Measurements from ENCODE around the gene F7. TPM values are rescaled to one million over a fixed set of nuclear protein-coding genes. Genes with fewer than 3 reads are reported as not detected.

Gene F7
- total RNA-seq, 2 donors from 2014 or later = not detected

DNA sequence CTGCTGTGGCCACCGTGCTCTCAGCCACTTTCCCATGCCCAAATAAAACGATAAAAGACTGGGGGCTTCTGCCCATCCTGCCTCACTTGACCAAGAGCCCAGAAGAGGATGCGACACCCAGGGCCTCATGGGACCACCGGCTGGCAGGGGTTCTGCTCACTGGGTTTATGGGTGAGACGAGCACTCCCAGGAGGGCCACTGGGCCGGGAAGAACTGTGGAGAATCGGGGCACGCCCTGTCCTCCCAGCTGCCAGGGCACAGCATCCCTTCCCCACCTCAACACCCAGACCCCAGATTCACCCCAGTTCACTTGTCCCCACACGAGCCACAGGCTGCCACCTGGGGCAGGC, 12.3 kb downstream of the F7 start:
- H3K36me3 Mint-ChIP-seq = no peaks in the 10 kb centered on the region
- H3K9me3 Mint-ChIP-seq = no peaks in the 10 kb centered on the region
- ATAC-seq (no peak), DNase-seq (ENCODE audit: low spot score in 2 of 2) (peak in 1 of 2 donors; percentile 47)
- H3K27ac Mint-ChIP-seq = no peak overlapping the region

DNA sequence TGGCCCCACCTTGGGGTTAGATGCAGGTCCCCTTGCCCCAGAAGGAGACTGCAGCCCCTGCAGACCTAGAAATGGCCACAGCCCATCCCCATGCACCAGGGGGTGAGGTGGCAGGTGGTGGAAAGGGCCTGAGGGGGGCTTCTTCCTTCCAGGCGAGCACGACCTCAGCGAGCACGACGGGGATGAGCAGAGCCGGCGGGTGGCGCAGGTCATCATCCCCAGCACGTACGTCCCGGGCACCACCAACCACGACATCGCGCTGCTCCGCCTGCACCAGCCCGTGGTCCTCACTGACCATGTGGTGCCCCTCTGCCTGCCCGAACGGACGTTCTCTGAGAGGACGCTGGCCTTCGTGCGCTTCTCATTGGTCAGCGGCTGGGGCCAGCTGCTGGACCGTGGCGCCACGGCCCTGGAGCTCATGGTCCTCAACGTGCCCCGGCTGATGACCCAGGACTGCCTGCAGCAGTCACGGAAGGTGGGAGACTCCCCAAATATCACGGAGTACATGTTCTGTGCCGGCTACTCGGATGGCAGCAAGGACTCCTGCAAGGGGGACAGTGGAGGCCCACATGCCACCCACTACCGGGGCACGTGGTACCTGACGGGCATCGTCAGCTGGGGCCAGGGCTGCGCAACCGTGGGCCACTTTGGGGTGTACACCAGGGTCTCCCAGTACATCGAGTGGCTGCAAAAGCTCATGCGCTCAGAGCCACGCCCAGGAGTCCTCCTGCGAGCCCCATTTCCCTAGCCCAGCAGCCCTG, 12.8 kb downstream of the F7 start:
- peak in 1 of 2 donors; percentile 52 for DNase-seq (ENCODE audit: low spot score in 2 of 2)
- no peak overlapping the region for H3K27ac Mint-ChIP-seq
- H3K36me3 Mint-ChIP-seq = no peaks in the 10 kb centered on the region
- H3K9me3 Mint-ChIP-seq = no peaks in the 10 kb centered on the region
- ATAC-seq = no peak

DNA sequence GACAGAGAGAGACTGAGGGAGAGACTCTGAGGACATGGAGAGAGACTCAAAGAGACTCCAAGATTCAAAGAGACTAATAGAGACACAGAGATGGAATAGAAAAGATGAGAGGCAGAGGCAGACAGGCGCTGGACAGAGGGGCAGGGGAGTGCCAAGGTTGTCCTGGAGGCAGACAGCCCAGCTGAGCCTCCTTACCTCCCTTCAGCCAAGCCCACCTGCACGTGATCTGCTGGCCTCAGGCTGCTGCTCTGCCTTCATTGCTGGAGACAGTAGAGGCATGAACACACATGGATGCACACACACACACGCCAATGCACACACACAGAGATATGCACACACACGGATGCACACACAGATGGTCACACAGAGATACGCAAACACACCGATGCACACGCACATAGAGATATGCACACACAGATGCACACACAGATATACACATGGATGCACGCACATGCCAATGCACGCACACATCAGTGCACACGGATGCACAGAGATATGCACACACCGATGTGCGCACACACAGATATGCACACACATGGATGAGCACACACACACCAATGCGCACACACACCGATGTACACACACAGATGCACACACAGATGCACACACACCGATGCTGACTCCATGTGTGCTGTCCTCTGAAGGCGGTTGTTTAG, 13.7 kb downstream of the F7 start:
- Mint-ChIP-seq H3K27ac (no peak overlapping the region), H3K9me3 (no peaks in the 10 kb centered on the region), H3K36me3 (no peaks in the 10 kb centered on the region)
- no peak for DNase-seq (ENCODE audit: low spot score in 2 of 2)
- no peak for ATAC-seq

DNA sequence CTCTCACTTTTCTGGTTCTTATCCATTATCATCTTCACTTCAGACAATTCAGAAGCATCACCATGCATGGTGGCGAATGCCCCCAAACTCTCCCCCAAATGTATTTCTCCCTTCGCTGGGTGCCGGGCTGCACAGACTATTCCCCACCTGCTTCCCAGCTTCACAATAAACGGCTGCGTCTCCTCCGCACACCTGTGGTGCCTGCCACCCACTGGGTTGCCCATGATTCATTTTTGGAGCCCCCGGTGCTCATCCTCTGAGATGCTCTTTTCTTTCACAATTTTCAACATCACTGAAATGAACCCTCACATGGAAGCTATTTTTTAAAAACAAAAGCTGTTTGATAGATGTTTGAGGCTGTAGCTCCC, 14.2 kb downstream of the F7 start:
- no peaks in the 10 kb centered on the region for H3K36me3 Mint-ChIP-seq
- ATAC-seq (no peak), DNase-seq (ENCODE audit: low spot score in 2 of 2) (no peak)
- H3K9me3 Mint-ChIP-seq = no peaks in the 10 kb centered on the region
- H3K27ac Mint-ChIP-seq = no peak overlapping the region

DNA sequence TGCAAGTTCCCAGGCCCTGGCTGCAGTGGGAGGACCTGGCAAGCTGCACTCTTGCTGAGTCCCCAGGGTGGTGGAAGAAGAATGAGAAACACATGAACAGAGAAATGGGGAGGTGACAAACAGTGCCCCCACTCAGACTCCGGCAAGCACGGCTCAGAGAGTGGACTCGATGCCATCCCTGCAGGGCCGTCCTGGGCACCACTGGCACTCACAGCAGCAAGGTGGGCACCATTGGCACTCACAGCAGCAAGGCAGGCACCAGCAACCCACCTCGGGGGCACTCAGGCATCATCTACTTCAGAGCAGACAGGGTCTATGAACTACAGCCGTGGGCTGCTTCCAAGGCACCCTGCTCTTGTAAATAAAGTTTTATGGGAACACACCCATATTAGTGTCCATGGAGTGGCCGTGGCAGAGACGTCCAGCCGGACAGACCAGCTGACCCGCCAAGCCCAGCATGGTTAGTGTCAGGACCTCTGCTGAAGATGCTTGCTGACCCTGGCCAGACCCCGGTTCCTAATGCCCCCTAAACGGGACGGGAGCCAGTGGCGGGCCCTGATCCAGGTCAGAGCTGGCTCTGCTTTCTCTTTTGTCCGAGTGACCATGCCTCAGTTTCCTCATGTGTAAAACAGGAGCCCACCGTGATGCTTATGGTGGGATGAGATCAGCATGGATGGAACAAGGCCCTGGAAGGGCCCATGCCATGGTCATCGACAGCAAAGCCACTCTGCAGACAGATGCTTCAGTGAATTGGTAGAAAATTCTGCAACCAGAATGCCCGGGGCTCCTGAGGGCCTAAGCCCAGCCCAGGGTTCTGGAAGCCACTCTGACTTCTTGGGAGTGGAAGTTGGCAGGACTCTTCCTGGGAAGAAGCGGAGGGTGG, 14.9 kb downstream of the F7 start:
- H3K27ac Mint-ChIP-seq = no peak overlapping the region
- no peaks in the 10 kb centered on the region for H3K9me3 Mint-ChIP-seq
- no peak for ATAC-seq

DNA sequence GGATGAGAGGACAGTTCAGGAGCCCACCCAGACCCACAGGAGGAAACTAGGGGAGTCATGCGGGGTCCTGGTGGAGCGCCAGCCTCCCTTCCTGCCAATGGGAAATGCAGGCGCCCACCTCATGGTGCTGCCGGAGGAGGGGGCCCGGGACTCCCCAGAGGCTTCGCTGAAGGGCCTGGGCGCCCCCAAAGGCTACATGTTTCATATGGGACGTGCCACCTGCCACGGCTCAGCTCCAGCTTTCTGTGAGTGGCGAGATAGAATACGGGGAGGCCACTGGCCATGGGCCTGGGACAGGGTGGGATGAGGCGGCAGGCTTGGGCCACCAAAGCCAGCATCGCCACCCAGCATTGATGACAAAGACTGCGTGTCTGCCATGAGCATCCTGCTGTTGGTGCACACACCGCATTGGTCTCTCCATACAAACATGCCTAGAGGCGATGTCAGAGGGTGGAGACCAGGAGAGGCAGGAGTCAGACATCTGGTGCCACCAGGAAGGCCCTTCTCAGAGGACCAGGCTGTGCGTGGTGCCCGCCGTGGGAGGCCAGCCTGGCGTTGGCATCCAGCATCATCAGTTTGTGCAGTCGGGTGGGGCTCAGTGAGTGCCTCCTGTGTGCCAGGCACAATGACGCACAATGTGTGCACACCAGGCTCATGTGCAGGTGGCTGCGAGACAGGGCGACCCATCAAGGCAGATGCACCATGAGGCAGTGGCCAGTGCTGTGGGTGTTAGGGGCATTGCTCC, 15.8 kb downstream of the F7 start:
- DNase-seq (ENCODE audit: low spot score in 2 of 2) (peak in 1 of 2 donors; percentile 48), ATAC-seq (no peak)
- Mint-ChIP-seq H3K36me3 (no peaks in the 10 kb centered on the region), H3K9me3 (no peaks in the 10 kb centered on the region), H3K27ac (no peak overlapping the region)

More for the DNA sequence above, 14.9 kb downstream of the F7 start:
- peak in 1 of 2 donors; percentile 38 for DNase-seq (ENCODE audit: low spot score in 2 of 2)
- H3K36me3 Mint-ChIP-seq = no peaks in the 10 kb centered on the region

DNA sequence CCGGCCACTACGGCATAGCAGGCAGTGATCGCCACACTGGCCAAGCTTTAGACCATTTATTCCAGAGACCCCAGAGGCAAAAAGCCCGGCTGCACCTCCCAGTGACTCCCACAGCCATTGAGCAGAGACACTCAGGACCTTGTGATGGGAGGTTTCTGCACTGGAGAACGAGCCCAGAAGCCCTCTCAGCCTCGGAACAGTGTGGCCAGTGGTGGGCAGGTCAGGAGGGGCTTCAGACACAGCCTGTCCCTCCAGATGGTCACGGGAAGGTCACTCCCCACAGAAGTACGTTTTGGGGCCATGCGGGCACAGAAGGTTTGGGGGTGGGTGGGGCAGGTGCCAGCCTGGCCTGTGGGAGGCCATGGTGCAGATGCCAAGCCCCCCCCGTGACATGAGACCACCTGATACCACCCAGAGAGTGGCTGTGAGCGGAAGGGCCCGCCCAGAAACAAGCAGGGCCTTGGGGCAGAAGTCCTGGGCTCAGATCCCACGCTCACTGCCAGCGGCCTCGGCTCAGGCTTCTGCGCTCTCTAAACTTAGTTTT, 16.4 kb downstream of the F7 start:
- DNase-seq (ENCODE audit: low spot score in 2 of 2) = peak in 1 of 2 donors; percentile 37
- no peaks in the 10 kb centered on the region for H3K9me3 Mint-ChIP-seq
- no peaks in the 10 kb centered on the region for H3K36me3 Mint-ChIP-seq
- no peak for ATAC-seq
- no peak overlapping the region for H3K27ac Mint-ChIP-seq

DNA sequence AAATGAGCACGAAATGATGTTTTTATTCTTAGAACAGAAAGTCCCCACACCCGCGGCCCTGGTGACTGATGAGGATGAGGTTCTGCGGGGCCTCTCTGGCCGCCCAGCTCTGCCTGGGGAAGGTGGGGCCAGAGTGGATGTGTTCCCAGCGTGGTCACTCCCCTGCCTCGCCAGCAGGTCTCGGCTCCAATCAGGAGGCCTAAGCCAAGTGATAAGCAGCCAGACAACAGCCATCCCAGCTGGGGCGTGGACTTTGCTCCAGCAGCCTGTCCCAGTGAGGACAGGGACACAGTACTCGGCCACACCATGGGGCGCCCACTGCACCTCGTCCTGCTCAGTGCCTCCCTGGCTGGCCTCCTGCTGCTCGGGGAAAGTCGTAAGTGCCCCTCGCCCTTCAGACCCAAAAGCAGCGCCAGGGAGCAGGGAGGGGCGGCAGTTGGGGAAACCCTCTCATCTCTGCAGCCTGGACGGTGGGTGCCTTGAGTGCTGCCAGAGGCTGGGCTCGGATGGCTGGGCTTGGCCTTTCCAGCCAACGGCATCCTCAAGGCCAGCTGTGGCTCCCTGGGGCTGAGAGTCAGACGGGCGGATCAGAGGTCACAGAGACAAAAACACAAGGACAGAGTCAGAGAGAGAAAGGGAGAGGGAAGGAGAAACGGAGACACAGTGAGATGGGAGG, 17.1 kb downstream of the F7 start, which contains the start of gene F10:
Gene F10, plus strand, starts transcription at position 250 of the 676 bp plus-strand sequence. Its CDS starts 57 bp downstream, at position 307.
- Mint-ChIP-seq H3K27ac (no peak within 1 kb of the TSS), H3K9me3 (no peaks in the 10 kb centered on the region), H3K36me3 (no peaks in the 10 kb centered on the region)
- ATAC-seq (no peak), DNase-seq (ENCODE audit: low spot score in 2 of 2) (peak in 1 of 2 donors; percentile 44)

DNA sequence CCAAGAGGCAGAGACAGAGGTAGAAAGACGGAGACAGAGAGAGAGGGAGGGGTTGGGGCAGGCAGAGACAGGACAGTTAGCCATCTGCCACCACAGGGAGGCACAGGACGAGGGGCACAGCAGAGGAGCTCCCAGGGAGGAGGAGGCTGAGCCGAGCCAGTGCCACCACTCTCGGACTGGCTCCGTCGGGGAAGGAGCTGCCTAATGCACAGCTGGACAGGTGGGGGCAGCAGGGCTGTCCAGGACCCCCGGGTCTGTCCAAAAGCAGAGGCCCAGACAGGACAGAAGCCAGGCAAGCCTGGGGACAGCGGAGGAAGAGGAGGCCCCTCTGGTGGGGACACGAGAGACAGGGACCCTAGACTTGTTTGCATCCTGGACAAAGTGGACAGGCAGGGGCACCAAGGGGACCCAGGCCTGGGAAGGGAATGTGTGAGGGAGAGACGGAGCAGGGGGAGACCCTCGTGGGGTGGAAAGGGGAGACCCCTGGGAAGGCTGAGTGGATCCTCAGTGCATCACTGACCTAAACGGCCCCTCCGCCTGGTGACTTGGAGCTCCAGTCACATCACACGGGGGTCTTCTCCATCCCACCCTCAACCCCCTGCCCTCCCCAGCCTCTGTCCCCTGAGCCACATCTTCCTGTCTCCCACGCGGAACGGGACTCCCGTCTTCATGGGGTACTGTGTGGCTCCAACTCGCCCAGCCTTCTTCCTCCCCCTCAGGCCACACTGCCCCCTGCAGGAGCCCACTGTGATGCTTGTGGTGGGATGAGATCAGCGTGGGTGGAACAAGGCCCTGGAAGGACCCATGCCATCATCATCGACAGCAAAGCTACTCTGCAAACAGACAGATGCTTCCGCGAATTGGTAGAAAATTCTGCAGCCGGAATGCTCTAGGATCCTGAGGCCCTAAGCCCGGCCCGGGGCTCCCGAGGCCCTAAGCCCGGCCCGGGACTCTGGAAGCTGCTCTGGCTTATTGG, 17.9 kb downstream of the F7 start:
- DNase-seq (ENCODE audit: low spot score in 2 of 2) (peak in 1 of 2 donors; percentile 48), ATAC-seq (no peak)
- H3K9me3 Mint-ChIP-seq = no peaks in the 10 kb centered on the region
- H3K36me3 Mint-ChIP-seq = no peaks in the 10 kb centered on the region
- no peak overlapping the region for H3K27ac Mint-ChIP-seq

DNA sequence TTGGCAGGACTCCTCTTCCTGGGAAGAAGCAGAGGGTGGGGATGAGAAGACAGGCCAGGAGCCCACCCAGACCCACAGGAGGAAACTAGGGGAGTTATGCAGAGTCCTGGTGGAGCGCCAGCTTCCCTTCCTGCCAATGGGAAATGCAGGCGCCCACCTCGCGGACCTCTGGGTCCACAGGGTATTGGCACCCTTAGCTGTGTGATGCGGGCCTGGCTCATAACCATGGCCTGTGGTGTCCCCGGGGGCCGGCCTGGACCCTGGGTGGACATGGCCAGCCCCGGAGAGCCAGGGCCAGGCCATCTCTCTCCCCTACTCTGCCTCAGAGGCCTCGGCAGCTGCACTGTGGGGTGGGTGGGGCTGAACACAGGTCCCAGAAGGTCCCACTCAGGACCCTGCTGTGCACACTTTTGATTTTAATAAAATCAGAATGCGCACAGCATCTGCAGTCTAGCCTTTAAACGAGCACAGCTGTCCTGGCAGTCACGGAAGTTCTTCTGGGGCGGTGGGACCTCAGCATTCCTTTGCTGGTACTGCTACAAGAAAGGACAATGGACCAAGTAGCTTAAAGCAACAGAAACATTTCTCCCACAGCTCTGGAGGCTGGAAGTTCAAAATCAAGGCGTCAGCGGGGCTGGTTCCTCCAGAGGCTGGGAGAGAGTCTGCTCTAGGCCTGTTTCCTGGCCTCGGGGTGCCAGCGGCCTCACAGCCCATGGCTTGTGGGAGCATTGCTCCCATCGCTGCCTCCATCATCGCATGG, 18.8 kb downstream of the F7 start:
- Mint-ChIP-seq H3K27ac (no peak overlapping the region), H3K36me3 (no peaks in the 10 kb centered on the region), H3K9me3 (no peaks in the 10 kb centered on the region)
- ATAC-seq = no peak
- peak in 1 of 2 donors; percentile 34 for DNase-seq (ENCODE audit: low spot score in 2 of 2)

DNA sequence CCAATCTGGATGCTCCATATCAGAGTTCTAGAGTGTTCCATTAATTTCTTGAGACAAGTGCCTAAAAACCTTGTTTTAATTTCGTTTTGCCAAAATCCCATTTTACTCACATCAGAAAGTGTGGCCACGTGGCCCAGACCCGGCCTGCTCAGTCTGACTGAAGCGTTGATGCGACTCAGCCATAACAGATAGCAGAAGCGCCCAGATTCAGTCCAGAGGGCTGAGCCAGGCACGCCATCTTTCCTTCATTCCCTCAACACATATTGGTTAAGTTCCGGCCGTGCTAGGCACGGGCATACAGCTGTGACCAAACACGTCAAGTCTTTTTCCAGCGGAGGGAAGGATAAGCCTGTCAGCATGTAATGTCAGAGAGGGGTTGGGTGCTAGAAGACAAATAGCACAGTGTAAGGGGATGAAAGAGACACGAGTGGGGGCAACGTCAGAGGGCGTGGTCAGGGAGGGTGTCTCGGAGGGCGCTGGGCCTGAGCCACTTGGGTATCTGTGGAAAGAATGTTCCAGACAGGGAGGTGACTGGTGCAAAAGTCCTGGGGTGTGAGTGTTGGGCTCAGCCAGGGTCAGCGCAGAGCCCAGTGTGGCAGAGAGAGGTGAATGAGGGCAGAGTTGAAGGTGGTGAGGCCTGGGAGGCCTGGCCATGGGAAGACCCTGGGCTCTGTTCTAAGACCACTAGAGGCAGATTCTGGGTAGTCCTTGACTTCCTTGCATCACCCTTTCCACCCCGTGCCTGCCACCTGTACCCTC, 20.1 kb downstream of the F7 start:
- DNase-seq (ENCODE audit: low spot score in 2 of 2) (peak in 1 of 2 donors; percentile 28), ATAC-seq (no peak)
- peaks cover 0 to 5% of the 10 kb centered on the region in 2 donors for H3K9me3 Mint-ChIP-seq
- peaks cover 0 to 6% of the 10 kb centered on the region in 2 donors for H3K36me3 Mint-ChIP-seq
- peak overlapping the region in 1 of 2 donors; percentile 52 for H3K27ac Mint-ChIP-seq

DNA sequence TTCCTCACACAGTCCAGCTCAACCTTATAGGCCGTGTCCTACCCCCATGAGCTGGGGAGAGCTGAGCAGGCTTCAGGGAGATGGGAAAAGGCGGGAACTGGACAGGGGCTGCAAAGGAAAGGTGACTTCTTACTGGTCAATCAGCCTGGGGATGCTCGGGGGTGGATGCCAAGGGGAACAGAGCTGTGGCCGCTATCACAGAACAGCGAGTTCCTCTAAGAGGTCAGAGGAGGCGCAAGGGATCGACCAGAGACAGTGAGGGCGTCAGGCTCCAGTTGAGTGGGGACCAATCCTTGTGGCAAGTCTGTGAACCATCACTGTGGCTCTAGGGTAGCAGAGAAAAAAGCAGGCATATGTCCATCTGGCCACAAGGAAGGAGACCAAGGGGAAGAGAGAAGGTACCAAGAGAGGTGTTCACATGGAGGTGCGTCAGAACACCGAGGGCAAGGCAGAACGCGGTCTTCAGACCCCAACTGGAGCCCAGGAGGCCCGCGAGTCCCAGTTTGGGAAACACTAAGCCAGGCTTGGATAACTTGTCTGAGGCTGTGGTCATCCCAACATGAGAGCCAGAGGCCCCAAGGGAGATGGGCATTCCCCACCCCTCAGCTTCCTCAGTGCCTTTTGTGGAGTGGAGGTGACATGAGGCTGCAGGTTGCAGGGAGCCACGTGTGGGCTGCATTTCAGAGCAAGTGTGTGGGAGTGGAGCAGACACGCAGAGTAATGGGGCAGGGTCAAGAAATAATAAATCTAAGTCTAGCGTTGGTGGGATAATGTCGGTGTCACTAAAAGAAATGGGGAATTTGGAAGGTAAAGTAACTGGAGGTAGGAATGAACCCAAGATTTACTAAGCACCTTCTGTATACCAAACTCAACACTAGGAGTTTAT, 20.9 kb downstream of the F7 start:
- H3K36me3 Mint-ChIP-seq = peaks cover 0 to 6% of the 10 kb centered on the region in 2 donors
- DNase-seq (ENCODE audit: low spot score in 2 of 2) (peak in 1 of 2 donors; percentile 37), ATAC-seq (no peak)
- H3K27ac Mint-ChIP-seq = no peak overlapping the region
- peaks cover 0 to 5% of the 10 kb centered on the region in 2 donors for H3K9me3 Mint-ChIP-seq

DNA sequence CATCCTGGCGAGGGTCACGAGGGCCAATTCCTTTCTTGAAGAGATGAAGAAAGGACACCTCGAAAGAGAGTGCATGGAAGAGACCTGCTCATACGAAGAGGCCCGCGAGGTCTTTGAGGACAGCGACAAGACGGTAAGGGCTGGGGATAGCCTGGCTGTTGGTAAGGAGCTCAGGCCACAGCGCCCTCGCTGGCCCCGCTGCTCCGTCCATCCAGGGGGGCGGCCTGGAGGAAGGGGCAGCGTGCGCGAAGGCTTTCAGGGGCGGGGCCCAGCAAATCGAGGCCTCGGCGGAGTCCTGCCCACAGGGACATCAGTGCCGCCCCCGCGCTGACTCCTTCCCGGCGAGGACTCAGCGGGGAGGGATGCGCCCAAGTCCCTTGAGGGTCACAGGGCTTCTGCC, 23.9 kb downstream of the F7 start:
- peak in 1 of 2 donors; percentile 34 for ATAC-seq
- DNase-seq (ENCODE audit: low spot score in 2 of 2) = peak in 1 of 2 donors; percentile 51
- H3K36me3 Mint-ChIP-seq = peaks cover 0 to 6% of the 10 kb centered on the region in 2 donors
- H3K27ac Mint-ChIP-seq = peak overlapping the region in 1 of 2 donors; percentile 75
- H3K9me3 Mint-ChIP-seq = peaks cover 0 to 5% of the 10 kb centered on the region in 2 donors
